HCT116 (cell line): ENCODE data around the gene RPL31. TPM values are rescaled to one million over a fixed set of nuclear protein-coding genes. Genes with fewer than 3 reads are reported as not detected.

ENCODE experiments used
- ATAC-seq: fragments of 200-7000 bp; cut with Tn5 transposase; 2 replicates; pipeline ENCODE4 v1.9.1; 2020; ENCODE audit warnings: mild to moderate bottlenecking, moderate library complexity
- BruUV-seq: library from RNA; stranded (reverse); fragments of 400-500 nt; replicated peaks from 2 replicates; lab custom pipeline; 2021; lab: Mats Ljungman, UMichigan
- CTCF ChIA-PET: fragments of 300-600 bp; sonication (Branson Sonifier 250); formaldehyde crosslinking; loops from one replicate; lab custom pipeline; 2021; ENCODE audit warnings: antibody characterized with exemption; lab: Charles Lee
- POLR2A ChIA-PET: fragments of 300-600, 350-600 bp; sonication (Branson Sonifier 250); formaldehyde crosslinking; loops from one replicate; lab custom pipeline; 2021; ENCODE audit warnings: antibody characterized with exemption; lab: Charles Lee
- RAD21 ChIA-PET, 2 experiments: fragments of 300-600 bp; sonication (Branson Sonifier 250); formaldehyde crosslinking; loops; one replicate each; lab custom pipeline; 2023; ENCODE audit warnings: low total read pairs in 2 of 2; ENCODE audit not compliant: uncharacterized antibody in 2 of 2, unreplicated experiment in 2 of 2, low non-redundant PET in 1 of 2; lab: Charles Lee
- DNase-seq: peaks from one replicate; pipeline ENCODE4 v3.0.0-alpha.2; 2010; ENCODE audit warnings: low read depth, low spot score
- H2AFZ ChIP-seq: fragments of 200-600 bp; shearing (Covaris generic), sonication (generic); 2 replicates; pipeline ENCODE4 v1.6.1; 2017; ENCODE audit warnings: low read depth, mixed run types, mixed read lengths, antibody characterized with exemption, low read length; ENCODE audit not compliant: poor library complexity, severe bottlenecking
- H3K27ac ChIP-seq: 2 replicates; pipeline ENCODE4 v1.5.1; 2012; ENCODE audit warnings: low read depth, low read length
- H3K27me3 ChIP-seq: fragments of 200-600 bp; sonication (generic); 2 replicates; pipeline ENCODE4 v1.6.1; 2016; ENCODE audit warnings: mixed run types, low read length, mixed read lengths; ENCODE audit not compliant: insufficient read depth
- H3K36me3 ChIP-seq, 2 experiments: fragments of 200-500 bp in 1 of 2; fragments of 200-600 bp in 1 of 2; sonication (Bioruptor generic) in 1 of 2; sonication (generic) in 1 of 2; 2 replicates each; pipeline versions ENCODE4 v1.5.1 to v1.6.1; 2014 to 2016; ENCODE audit warnings: low read length in 2 of 2, inconsistent platforms in 1 of 2, mixed read lengths in 1 of 2, mixed run types in 1 of 2; ENCODE audit not compliant: insufficient read depth in 2 of 2, control insufficient read depth in 1 of 2
- H3K4me1 ChIP-seq, 2 experiments: fragments of 200-600 bp in 1 of 2; sonication (generic) in 1 of 2; 2 replicates each; pipeline versions ENCODE4 v1.5.1 to v1.6.1; 2012 to 2017; ENCODE audit warnings: low read length in 2 of 2, inconsistent platforms in 1 of 2, mild to moderate bottlenecking in 1 of 2, mixed read lengths in 1 of 2, mixed run types in 1 of 2, moderate library complexity in 1 of 2; ENCODE audit not compliant: insufficient read depth in 2 of 2, control insufficient read depth in 1 of 2
- H3K4me2 ChIP-seq: fragments of 200-600 bp; sonication (generic); 2 replicates; pipeline ENCODE4 v1.6.1; 2017; ENCODE audit warnings: mixed run types, low read length, mixed read lengths
- H3K4me3 ChIP-seq, 2 experiments: fragments of 200-600 bp in 1 of 2; sonication (generic) in 1 of 2; replicated peaks in 1 of 2; 2 replicates each; pipeline ENCODE4 v1.5.1; 2011 to 2016; ENCODE audit warnings: low read length in 2 of 2, control low read depth in 1 of 2, low read depth in 1 of 2, mild to moderate bottlenecking in 1 of 2, mixed read lengths in 1 of 2, mixed run types in 1 of 2
- H3K79me2 ChIP-seq: fragments of 200-600 bp; sonication (generic); 2 replicates; pipeline ENCODE4 v1.6.1; 2017; ENCODE audit warnings: mild to moderate bottlenecking, mixed run types, low read length, moderate library complexity, mixed read lengths; ENCODE audit not compliant: insufficient read depth
- H3K9ac ChIP-seq: fragments of 200-600 bp; sonication (generic); 2 replicates; pipeline ENCODE4 v1.6.1; 2016; ENCODE audit warnings: low read length, mixed read lengths
- H3K9me2 ChIP-seq: fragments of 200-600 bp; sonication (generic), shearing (Covaris generic); 2 replicates; pipeline ENCODE4 v1.6.1; 2017; ENCODE audit warnings: mixed run types, mild to moderate bottlenecking, moderate library complexity; ENCODE audit not compliant: insufficient read depth
- H3K9me3 ChIP-seq, 2 experiments: fragments of 200-500 bp in 1 of 2; fragments of 200-600 bp in 1 of 2; sonication (Bioruptor generic) in 1 of 2; sonication (generic) in 1 of 2; 2 replicates each; pipeline ENCODE4 v1.6.1; 2014 to 2017; ENCODE audit warnings: low read length in 2 of 2, mixed read lengths in 2 of 2, inconsistent platforms in 1 of 2, low read depth in 1 of 2, mild to moderate bottlenecking in 1 of 2, mixed run types in 1 of 2, moderate library complexity in 1 of 2; ENCODE audit not compliant: control insufficient read depth in 1 of 2, insufficient read depth in 1 of 2
- H4K20me1 ChIP-seq: fragments of 200-600 bp; sonication (generic), shearing (Covaris generic); 2 replicates; pipeline ENCODE4 v1.6.1; 2017; ENCODE audit warnings: mixed run types, mild to moderate bottlenecking, moderate library complexity; ENCODE audit not compliant: insufficient read depth
- EZH2 ChIP-seq: fragments of 200-600 bp; sonication (generic); IDR thresholded peaks from 2 replicates; pipeline ENCODE4 v1.6.1; 2017; ENCODE audit warnings: antibody characterized with exemption, mixed run types
- RAD21 ChIP-seq: IDR thresholded peaks from 2 replicates; pipeline ENCODE4 v1.6.1; 2012; ENCODE audit warnings: low read depth, mild to moderate bottlenecking
- TCF7L2 ChIP-seq: IDR thresholded peaks from 2 replicates; pipeline ENCODE4 v1.7.0; 2011; ENCODE audit warnings: borderline replicate concordance, inconsistent platforms; ENCODE audit not compliant: insufficient read depth, insufficient read length; ENCODE audit errors: extremely low read depth
- ZFX ChIP-seq: fragments of 450-650 bp; IDR thresholded peaks from 2 replicates; pipeline ENCODE4 v1.6.1; 2017
- ZNF274 ChIP-seq: fragments of 200-500 bp; sonication (Bioruptor generic); IDR thresholded peaks from 2 replicates; pipeline ENCODE4 v1.6.1; 2014; ENCODE audit warnings: mild to moderate bottlenecking, low read depth, low read length, inconsistent platforms
- intact Hi-C: fragments of 100-400 bp; cut with micrococcal nuclease; formaldehyde crosslinking; loops from 2 replicates; pipeline ENCODE4 v1.10.0; 2022
- total RNA-seq: library from RNA; stranded (reverse); gene quantifications from one replicate; pipeline ENCODE4 v1.2.1, GENCODE V29; 2021; ENCODE audit not compliant: unreplicated experiment
- TF ChIP-seq, protein P1 (sequence below): IDR thresholded peaks from 2 replicates; pipeline ENCODE4 v1.6.1; 2011; ENCODE audit warnings: mild to moderate bottlenecking, low read length, moderate library complexity; ENCODE audit not compliant: insufficient replicate concordance; ENCODE audit errors: extremely low read depth
- TF ChIP-seq, protein P2 (sequence below): IDR thresholded peaks from 2 replicates; pipeline ENCODE4 v1.6.1; 2012

The RPL31 gene
- total RNA-seq, 1 experiment from 2014 or later = 1,340 TPM

DNA sequence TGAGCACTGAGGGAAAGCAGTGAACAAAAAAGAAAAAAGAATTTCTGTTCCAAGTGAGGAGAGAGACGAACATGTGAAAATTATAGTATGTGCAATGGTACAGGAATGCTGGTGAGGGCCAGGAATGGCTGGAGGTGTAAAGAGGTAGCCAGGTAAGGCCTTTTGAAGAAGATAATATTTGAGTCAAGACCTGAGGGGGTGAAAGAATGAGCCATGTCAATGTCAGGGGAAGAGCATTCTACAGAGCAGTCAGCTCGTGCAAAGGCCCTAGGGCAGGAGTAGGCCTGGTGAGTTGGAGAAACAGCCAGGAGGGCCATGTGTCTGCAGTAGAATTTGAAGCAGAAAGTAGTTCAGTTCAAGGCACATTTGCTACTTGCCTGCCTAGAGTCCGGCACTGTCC lies 12.4 kb upstream of the RPL31 start:
- intact Hi-C loops = loop anchor here (10.0 kb wide), 1 partner anchor 565 kb away; no protein-coding TSS in a partner anchor
- no peak overlapping the region for H2AFZ ChIP-seq
- no peak overlapping the region for H3K4me2 ChIP-seq
- CTCF ChIA-PET = no interaction called here
- H3K27me3 ChIP-seq = no peaks in the 10 kb centered on the region
- BruUV-seq = no TSS peak
- DNase-seq (no peak), ATAC-seq (no peak)
- H4K20me1 ChIP-seq = no peaks in the 10 kb centered on the region
- POLR2A ChIA-PET = interaction anchor here (1.4 kb wide), 1 partner anchor 12 kb away, joined by 4 read pairs; the partner anchor contains the start of gene RPL31
- H3K4me1 ChIP-seq = no peaks in the 10 kb centered on the region
- H3K9ac ChIP-seq = no peak overlapping the region
- no peak for TF ChIP-seq TCF7L2
- no peak for TF ChIP-seq RAD21
- TF ChIP-seq ZFX = no peak
- TF ChIP-seq ZNF274 = no peak
- TF ChIP-seq EZH2 = no peak
- TF ChIP-seq, protein P1, sequence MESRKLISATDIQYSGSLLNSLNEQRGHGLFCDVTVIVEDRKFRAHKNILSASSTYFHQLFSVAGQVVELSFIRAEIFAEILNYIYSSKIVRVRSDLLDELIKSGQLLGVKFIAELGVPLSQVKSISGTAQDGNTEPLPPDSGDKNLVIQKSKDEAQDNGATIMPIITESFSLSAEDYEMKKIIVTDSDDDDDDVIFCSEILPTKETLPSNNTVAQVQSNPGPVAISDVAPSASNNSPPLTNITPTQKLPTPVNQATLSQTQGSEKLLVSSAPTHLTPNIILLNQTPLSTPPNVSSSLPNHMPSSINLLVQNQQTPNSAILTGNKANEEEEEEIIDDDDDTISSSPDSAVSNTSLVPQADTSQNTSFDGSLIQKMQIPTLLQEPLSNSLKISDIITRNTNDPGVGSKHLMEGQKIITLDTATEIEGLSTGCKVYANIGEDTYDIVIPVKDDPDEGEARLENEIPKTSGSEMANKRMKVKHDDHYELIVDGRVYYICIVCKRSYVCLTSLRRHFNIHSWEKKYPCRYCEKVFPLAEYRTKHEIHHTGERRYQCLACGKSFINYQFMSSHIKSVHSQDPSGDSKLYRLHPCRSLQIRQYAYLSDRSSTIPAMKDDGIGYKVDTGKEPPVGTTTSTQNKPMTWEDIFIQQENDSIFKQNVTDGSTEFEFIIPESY = no peak
- TF ChIP-seq, protein P2, sequence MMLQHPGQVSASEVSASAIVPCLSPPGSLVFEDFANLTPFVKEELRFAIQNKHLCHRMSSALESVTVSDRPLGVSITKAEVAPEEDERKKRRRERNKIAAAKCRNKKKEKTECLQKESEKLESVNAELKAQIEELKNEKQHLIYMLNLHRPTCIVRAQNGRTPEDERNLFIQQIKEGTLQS = no peak
- H3K36me3 ChIP-seq = no peaks in the 10 kb centered on the region; a peak in 1 of 4 replicates
- H3K27ac ChIP-seq = no peak overlapping the region
- no peak overlapping the region for H3K4me3 ChIP-seq
- RAD21 ChIA-PET = no interaction called here
- H3K79me2 ChIP-seq = no peaks in the 10 kb centered on the region
- H3K9me2 ChIP-seq = no peaks in the 10 kb centered on the region
- H3K9me3 ChIP-seq = no peaks in the 10 kb centered on the region
